Activated T-helper 17 cell treated with anti-CD3 and anti-CD28 coated beads, Interleukin-2, amount 50 U/mL, for 72 hours (primary cell): ENCODE results near the gene SEMA6C. TPM values are rescaled to one million over a fixed set of nuclear protein-coding genes. Genes with fewer than 3 reads are reported as not detected.
"Not testable (repeated sequence)": the region's sequence is repeated elsewhere in the genome, so short reads cannot be mapped to it uniquely, and the experiment has no call there.

Source experiments
- ATAC-seq: fragments of 150-1000 bp; cut with Tn5 transposase; replicated peaks from 2 replicates; pipeline ENCODE4 v1.10.0; 2021; ENCODE audit warnings: mild to moderate bottlenecking, moderate library complexity
- H3K27ac Mint-ChIP-seq: one replicate; pipeline ENCODE4 v1.8.0; 2022; ENCODE audit warnings: mixed read lengths
- H3K27me3 Mint-ChIP-seq: one replicate; pipeline ENCODE4 v1.8.0; 2022; ENCODE audit warnings: mixed read lengths
- H3K36me3 Mint-ChIP-seq: one replicate; pipeline ENCODE4 v1.8.0; 2022; ENCODE audit warnings: low read depth, mild to moderate bottlenecking, mixed read lengths
- H3K4me1 Mint-ChIP-seq: one replicate; pipeline ENCODE4 v1.8.0; 2022; ENCODE audit warnings: mixed read lengths
- H3K4me3 Mint-ChIP-seq: one replicate; pipeline ENCODE4 v1.8.0; 2022; ENCODE audit warnings: mild to moderate bottlenecking, mixed read lengths
- H3K9me3 Mint-ChIP-seq: one replicate; pipeline ENCODE4 v1.8.0; 2022; ENCODE audit warnings: mixed read lengths
- total RNA-seq, 2 donors: library from RNA; stranded (reverse); gene quantifications; one replicate each; pipeline ENCODE4 v1.2.3, GENCODE V29; 2022

SEMA6C gene
- total RNA-seq, 2 donors from 2014 or later = 5.4 to 6.3 TPM

- H3K27me3 Mint-ChIP-seq = peaks cover 7% of the 10 kb centered on the region
- H3K4me1 Mint-ChIP-seq = no peaks in the 10 kb centered on the region
- H3K27ac Mint-ChIP-seq = peak overlapping the region; percentile 7
- no peaks in the 10 kb centered on the region for H3K9me3 Mint-ChIP-seq
- no peaks in the 10 kb centered on the region for H3K36me3 Mint-ChIP-seq
- peak overlapping the region; percentile 70 for H3K4me3 Mint-ChIP-seq
- peak; percentile 95 for ATAC-seq
These were observed 15.3 kb downstream of the SEMA6C start for GRCh38 chr1:151130987-151131586.

DNA sequence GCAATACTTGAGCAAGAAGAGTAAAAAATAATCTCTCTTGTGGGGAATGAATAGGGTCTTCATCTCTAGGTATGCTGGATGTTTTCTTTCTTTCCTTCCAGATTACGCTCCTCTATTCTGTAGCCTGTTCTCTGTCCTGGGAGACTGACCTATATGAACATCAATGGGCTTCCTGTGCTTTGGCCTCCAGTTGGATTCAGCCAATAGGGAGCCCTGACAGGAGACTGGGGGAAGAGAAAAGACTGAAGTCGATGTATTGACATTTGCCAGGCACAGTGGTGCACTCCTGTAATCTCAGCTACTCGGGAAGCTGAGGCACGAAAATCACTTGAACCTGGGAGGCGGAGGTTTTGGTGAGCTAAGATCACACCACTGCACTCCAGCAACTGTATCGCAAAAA is 17.6 kb downstream of the SEMA6C start:
- Mint-ChIP-seq H3K4me3 (no peak overlapping the region), H3K27ac (no peak overlapping the region), H3K4me1 (peaks cover 9% of the 10 kb centered on the region), H3K9me3 (no peaks in the 10 kb centered on the region), H3K36me3 (no peaks in the 10 kb centered on the region), H3K27me3 (peaks cover 7% of the 10 kb centered on the region)
- no peak for ATAC-seq

DNA sequence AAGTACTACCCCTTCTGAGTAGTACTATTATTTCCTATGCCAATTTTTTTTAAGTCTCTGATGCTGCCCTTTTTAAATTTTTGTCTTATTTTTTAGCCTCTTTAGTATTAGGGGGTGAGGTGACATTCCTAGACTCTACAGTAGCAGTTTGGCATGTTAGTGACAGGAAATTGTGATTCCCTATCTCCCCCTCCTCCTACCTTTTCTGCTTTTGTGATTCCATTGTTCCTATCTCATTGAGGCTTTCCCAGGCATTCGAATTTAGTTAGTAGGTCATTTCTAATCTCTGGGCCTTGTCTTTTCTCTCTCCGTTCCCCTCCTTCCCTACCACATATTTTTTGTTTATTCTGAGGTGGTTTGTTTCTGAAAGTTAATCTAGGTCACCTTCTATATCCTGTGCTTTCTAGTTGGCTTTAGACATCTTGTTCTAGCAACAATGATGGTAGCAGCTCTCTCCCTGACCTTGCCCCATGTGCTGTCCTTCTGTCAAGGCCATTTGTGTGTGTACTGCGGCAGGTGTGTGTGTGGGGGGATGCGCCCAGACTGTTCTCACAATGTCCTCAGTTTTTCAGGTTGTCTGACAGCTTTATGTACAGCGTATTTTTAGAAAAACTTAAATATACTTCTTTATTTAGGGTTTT is 21.5 kb downstream of the SEMA6C start:
- Mint-ChIP-seq H3K4me3 (no peak overlapping the region), H3K36me3 (no peaks in the 10 kb centered on the region), H3K27ac (peak overlapping the region; percentile 42)

DNA sequence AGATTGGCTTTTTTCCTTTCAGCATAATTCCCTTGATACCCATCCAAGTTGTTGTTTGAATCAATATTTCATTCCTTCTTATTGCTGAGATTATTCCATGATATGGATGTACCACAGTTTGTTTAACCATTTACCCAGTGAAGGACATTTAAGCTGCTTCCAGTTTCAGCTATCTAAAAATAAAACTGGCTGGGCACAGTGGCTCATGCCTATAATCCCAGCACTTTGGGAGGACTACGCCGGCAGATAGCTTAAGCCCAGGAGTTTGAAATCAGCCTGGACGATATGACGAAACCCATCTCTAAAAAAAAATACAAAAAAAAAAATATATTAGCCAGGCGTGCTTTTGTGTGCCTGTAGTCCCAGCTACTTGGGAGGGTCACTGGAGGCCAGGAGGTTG is 32.6 kb downstream of the SEMA6C start:
- Mint-ChIP-seq H3K9me3 (no peaks in the 10 kb centered on the region), H3K27me3 (no peaks in the 10 kb centered on the region), H3K36me3 (no peaks in the 10 kb centered on the region), H3K4me3 (no peak overlapping the region), H3K27ac (no peak overlapping the region), H3K4me1 (no peaks in the 10 kb centered on the region)
- ATAC-seq = no peak

More for the DNA sequence above, 21.5 kb downstream of the SEMA6C start:
- Mint-ChIP-seq H3K4me1 (peaks cover 14% of the 10 kb centered on the region), H3K9me3 (no peaks in the 10 kb centered on the region), H3K27me3 (no peaks in the 10 kb centered on the region)
- no peak for ATAC-seq

GRCh38 chr1:151108331-151108730 is 38.1 kb downstream of the SEMA6C start:
- no peak for ATAC-seq
- peaks cover 15% of the 10 kb centered on the region for H3K36me3 Mint-ChIP-seq
- no peaks in the 10 kb centered on the region for H3K9me3 Mint-ChIP-seq
- no peak overlapping the region for H3K4me3 Mint-ChIP-seq
- no peak overlapping the region for H3K27ac Mint-ChIP-seq
- H3K27me3 Mint-ChIP-seq = no peaks in the 10 kb centered on the region
- H3K4me1 Mint-ChIP-seq = no peaks in the 10 kb centered on the region

DNA sequence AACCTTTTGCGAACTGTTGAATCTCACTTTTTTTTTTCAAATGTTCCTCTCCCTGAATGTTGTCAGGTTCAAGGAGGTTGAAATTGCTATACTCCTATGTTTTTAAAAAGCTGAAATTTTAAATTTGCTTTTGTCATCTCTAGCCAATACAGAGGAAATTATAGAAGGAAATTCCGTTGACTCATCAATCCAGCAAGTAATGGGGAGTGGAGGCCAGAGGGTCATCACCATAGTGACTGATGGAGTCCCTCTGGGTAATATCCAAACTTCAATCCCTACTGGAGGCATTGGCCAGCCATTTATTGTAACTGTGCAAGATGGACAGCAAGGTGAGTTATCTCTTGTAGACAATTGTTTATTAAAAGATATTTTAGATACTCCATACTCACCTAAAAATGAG is 39.5 kb downstream of the SEMA6C start:
- no peak overlapping the region for H3K4me3 Mint-ChIP-seq
- H3K27ac Mint-ChIP-seq = no peak overlapping the region
- H3K27me3 Mint-ChIP-seq = no peaks in the 10 kb centered on the region
- H3K36me3 Mint-ChIP-seq = peaks cover 15% of the 10 kb centered on the region
- no peaks in the 10 kb centered on the region for H3K9me3 Mint-ChIP-seq
- no peaks in the 10 kb centered on the region for H3K4me1 Mint-ChIP-seq
- no peak for ATAC-seq

- Mint-ChIP-seq H3K4me1 (no peaks in the 10 kb centered on the region), H3K4me3 (no peak overlapping the region), H3K36me3 (peaks cover 15% of the 10 kb centered on the region), H3K9me3 (no peaks in the 10 kb centered on the region), H3K27ac (no peak overlapping the region), H3K27me3 (no peaks in the 10 kb centered on the region)
- ATAC-seq = no peak
These were observed 41.8 kb downstream of the SEMA6C start for GRCh38 chr1:151104630-151105029.

DNA sequence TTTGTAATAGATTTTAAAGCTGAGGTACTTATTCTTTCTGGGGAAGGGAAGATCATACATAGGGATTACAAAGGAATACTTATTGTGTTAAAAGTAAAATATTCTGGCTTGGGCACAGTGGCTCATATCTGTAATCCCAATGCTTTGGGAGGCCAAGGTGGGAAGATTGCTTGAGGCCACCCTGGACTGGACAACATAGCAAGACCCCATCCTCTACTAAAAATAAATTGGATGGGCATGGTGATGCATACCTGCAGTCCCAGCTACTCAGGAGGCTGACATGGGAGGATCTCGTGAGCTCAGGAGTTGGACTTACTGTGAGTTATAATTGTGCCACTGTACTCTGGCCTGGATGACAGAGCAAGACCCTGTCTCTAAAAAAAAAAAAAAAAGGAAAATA is 48.3 kb downstream of the SEMA6C start:
- H3K36me3 Mint-ChIP-seq = no peaks in the 10 kb centered on the region
- no peaks in the 10 kb centered on the region for H3K9me3 Mint-ChIP-seq
- ATAC-seq = no peak
- no peak overlapping the region for H3K27ac Mint-ChIP-seq
- no peak overlapping the region for H3K4me3 Mint-ChIP-seq
- H3K4me1 Mint-ChIP-seq = no peaks in the 10 kb centered on the region
- no peaks in the 10 kb centered on the region for H3K27me3 Mint-ChIP-seq

- H3K4me1 Mint-ChIP-seq, H3K27ac Mint-ChIP-seq, H3K27me3 Mint-ChIP-seq, H3K36me3 Mint-ChIP-seq, H3K9me3 Mint-ChIP-seq, H3K4me3 Mint-ChIP-seq, ATAC-seq: not testable (repeated sequence)
These were observed 49.0 kb downstream of the SEMA6C start for GRCh38 chr1:151097426-151097825.

GRCh38 chr1:151085953-151086559 is 60.4 kb downstream of the SEMA6C start:
- ATAC-seq = no peak
- Mint-ChIP-seq H3K27ac (no peak overlapping the region), H3K27me3 (no peaks in the 10 kb centered on the region), H3K4me3 (no peak overlapping the region), H3K9me3 (no peaks in the 10 kb centered on the region), H3K36me3 (no peaks in the 10 kb centered on the region), H3K4me1 (no peaks in the 10 kb centered on the region)

Other genes with a start within 250 kb of the SEMA6C start
- 10 to 100 TPM; 49.3 to 74.3 TPM for gene SETDB1, start 220.3 kb downstream of the SEMA6C start, total RNA-seq
- 100 to 1,000 TPM; 114 to 212 TPM for gene CERS2, start 171.8 kb downstream of the SEMA6C start, total RNA-seq
- under 1 TPM; 0.19 to 0.30 TPM for gene ANXA9, start 164.3 kb downstream of the SEMA6C start, total RNA-seq
- 10 to 100 TPM; 10.9 to 22.6 TPM for gene MINDY1, start 139.7 kb downstream of the SEMA6C start, total RNA-seq
- gene PRUNE1, start 138.2 kb downstream of the SEMA6C start, total RNA-seq = 10 to 100 TPM; 12.5 to 15.3 TPM
- gene BNIPL, start 110.0 kb downstream of the SEMA6C start, total RNA-seq = 1 to 10 TPM; 1.4 to 4.5 TPM
- gene C1orf56, start 98.9 kb downstream of the SEMA6C start, total RNA-seq = 1 to 10 TPM in 1 of 2 donors, under 1 TPM in 1; 0.71 to 1.2 TPM
- 100 to 1,000 TPM in 1 of 2 donors, 10 to 100 TPM in 1; 99.7 to 121 TPM for gene CDC42SE1, start 87.0 kb downstream of the SEMA6C start, total RNA-seq
- 1 to 10 TPM; 1.7 to 4.0 TPM for gene MLLT11, start 86.2 kb downstream of the SEMA6C start, total RNA-seq
- gene GABPB2, start 75.9 kb downstream of the SEMA6C start, total RNA-seq = 10 to 100 TPM in 1 of 2 donors, 1 to 10 TPM in 1; 5.8 to 11.7 TPM
- 10 to 100 TPM; 12.0 to 22.9 TPM for gene TNFAIP8L2, start 10.0 kb upstream of the SEMA6C start, total RNA-seq
- gene LYSMD1, start 19.3 kb upstream of the SEMA6C start, total RNA-seq = 10 to 100 TPM in 1 of 2 donors, 1 to 10 TPM in 1; 7.9 to 15.7 TPM
- gene SCNM1, start 19.5 kb upstream of the SEMA6C start, total RNA-seq = 10 to 100 TPM; 55.3 to 69.4 TPM
- 1 to 10 TPM in 1 of 2 donors, under 1 TPM in 1; 0.82 to 1.5 TPM for gene TMOD4, start 29.4 kb upstream of the SEMA6C start, total RNA-seq
- gene VPS72, start 43.6 kb upstream of the SEMA6C start, total RNA-seq = 10 to 100 TPM; 62.2 to 77.9 TPM
- gene PIP5K1A, start 51.9 kb upstream of the SEMA6C start, total RNA-seq = 10 to 100 TPM; 72.2 to 80.7 TPM
- 100 to 1,000 TPM; 174 to 196 TPM for gene PSMD4, start 108.1 kb upstream of the SEMA6C start, total RNA-seq
- 10 to 100 TPM; 24.9 to 29.6 TPM for gene ZNF687, start 135.7 kb upstream of the SEMA6C start, total RNA-seq
- 10 to 100 TPM; 70.0 to 76.8 TPM for gene PI4KB, start 180.8 kb upstream of the SEMA6C start, total RNA-seq
- 10 to 100 TPM; 48.0 to 86.0 TPM for gene RFX5, start 200.6 kb upstream of the SEMA6C start, total RNA-seq
- gene SELENBP1, start 226.1 kb upstream of the SEMA6C start, total RNA-seq = not detected